K562 (cell line): Measurements from ENCODE around the gene PCDH1. TPM values are rescaled to one million over a fixed set of nuclear protein-coding genes. Genes with fewer than 3 reads are reported as not detected.

Experiments used
- ATAC-seq: fragments of 200-7000 bp; cut with Tn5 transposase; 3 replicates; pipeline ENCODE4 v1.9.1; 2020; ENCODE audit warnings: moderate library complexity
- BruUV-seq: library from RNA; stranded (reverse); fragments of 400-500 nt; replicated peaks from 2 replicates; lab custom pipeline; 2021; lab: Mats Ljungman, UMichigan
- CTCF ChIA-PET: fragments of 300-600 bp; formaldehyde crosslinking; extraction: SDS; loops from one replicate; lab custom pipeline; 2021; ENCODE audit warnings: low intra/inter-chr PET ratio; lab: Yijun Ruan, JAX
- POLR2A ChIA-PET: fragments of 300-600, 350-650 bp; sonication (Branson Sonifier 250); formaldehyde crosslinking; extraction: SDS; loops from one replicate; lab custom pipeline; 2021; ENCODE audit warnings: antibody characterized with exemption, inconsistent platforms; lab: Yijun Ruan, JAX
- DNase-seq, 4 experiments: peaks; one replicate each; pipeline versions ENCODE4 v3.0.0 to v3.0.0-alpha.2; 2011 to 2018; ENCODE audit warnings: low spot score in 3 of 4, mixed read lengths in 3 of 4; ENCODE audit errors: extremely low read depth in 1 of 4
- FAIRE-seq: peaks from 2 replicates; lab custom pipeline; 2011; peaks lifted over from hg19 to GRCh38; lab: Jason Lieb, UNC
- H2AFZ ChIP-seq: 2 replicates; pipeline ENCODE4 v1.6.0; 2011; ENCODE audit warnings: low read depth, low read length, control low read depth, inconsistent platforms
- H3K27ac ChIP-seq: fragments of 200-600 bp; 3 replicates; pipeline ENCODE4 v1.8.0; 2011; ENCODE audit warnings: low read depth, mild to moderate bottlenecking, control low read depth, inconsistent platforms, low read length, moderate library complexity, mixed read lengths; ENCODE audit errors: extremely low read depth
- H3K27me3 ChIP-seq, 2 experiments: fragments of 300-600 bp in 1 of 2; 2 replicates in 1 of 2; 3 replicates in 1 of 2; pipeline versions ENCODE4 v1.6.0 to v1.8.0; 2011; ENCODE audit warnings: inconsistent platforms in 2 of 2, low read length in 2 of 2, mild to moderate bottlenecking in 1 of 2, mixed read lengths in 1 of 2, moderate library complexity in 1 of 2; ENCODE audit not compliant: control insufficient read depth in 2 of 2, insufficient read depth in 2 of 2
- H3K36me3 ChIP-seq: fragments of 300-600 bp; 3 replicates; pipeline ENCODE4 v1.8.0; 2011; ENCODE audit warnings: mild to moderate bottlenecking, low read length, inconsistent platforms; ENCODE audit not compliant: control insufficient read depth, insufficient read depth
- H3K4me1 ChIP-seq, 2 experiments: fragments of 200-600 bp in 1 of 2; replicated peaks in 1 of 2; 2 replicates in 1 of 2; 3 replicates in 1 of 2; pipeline versions ENCODE4 v1.5.1 to v1.8.0; 2011; ENCODE audit warnings: inconsistent platforms in 2 of 2, low read length in 2 of 2, mild to moderate bottlenecking in 1 of 2, mixed read lengths in 1 of 2, moderate library complexity in 1 of 2; ENCODE audit not compliant: control insufficient read depth in 2 of 2, insufficient read depth in 2 of 2
- H3K4me2 ChIP-seq: 2 replicates; pipeline ENCODE4 v1.6.1; 2011; ENCODE audit warnings: low read length, control low read depth, inconsistent platforms, mixed read lengths; ENCODE audit not compliant: insufficient read depth
- H3K4me3 ChIP-seq: fragments of 200-600 bp; sonication (generic), shearing (Covaris generic); 2 replicates; pipeline ENCODE4 v1.5.1; 2016; ENCODE audit warnings: control low read depth, inconsistent platforms
- H3K79me2 ChIP-seq: fragments of 200-600 bp; 3 replicates; pipeline ENCODE4 v1.8.0; 2011; ENCODE audit warnings: low read length, inconsistent platforms; ENCODE audit not compliant: control insufficient read depth, insufficient read depth
- H3K9ac ChIP-seq, 2 experiments: 2 replicates each; pipeline versions ENCODE4 v1.6.0 to v1.6.1; 2011; ENCODE audit warnings: low read depth in 2 of 2, low read length in 2 of 2, control low read depth in 1 of 2, inconsistent platforms in 1 of 2, mild to moderate bottlenecking in 1 of 2, mixed read lengths in 1 of 2; ENCODE audit not compliant: insufficient read depth in 1 of 2
- H3K9me1 ChIP-seq: one replicate; pipeline ENCODE4 v1.6.0; 2011; ENCODE audit warnings: inconsistent platforms, mild to moderate bottlenecking, low read length, moderate library complexity; ENCODE audit not compliant: control insufficient read depth, insufficient read depth
- H3K9me3 ChIP-seq: replicated peaks from 2 replicates; pipeline ENCODE4 v1.5.1; 2011; ENCODE audit warnings: low read depth, low read length, inconsistent platforms; ENCODE audit not compliant: control insufficient read depth, insufficient read depth
- H4K20me1 ChIP-seq: replicated peaks from 2 replicates; pipeline ENCODE4 v1.6.1; 2011; ENCODE audit warnings: low read length, inconsistent platforms, mixed read lengths; ENCODE audit not compliant: control insufficient read depth, insufficient read depth
- DNMT1 ChIP-seq: fragments of 450-650 bp; IDR thresholded peaks from 2 replicates; pipeline ENCODE4 v1.6.1; 2016; ENCODE audit warnings: antibody characterized with exemption, mild to moderate bottlenecking
- E4F1 ChIP-seq: fragments of 250-450 bp; sonication (Bioruptor Pico); IDR thresholded peaks from 2 replicates; pipeline ENCODE4 v1.5.0; 2021; ENCODE audit warnings: mild to moderate bottlenecking, borderline replicate concordance
- HOXB6 ChIP-seq: fragments of 250-450 bp; sonication (Bioruptor Pico); IDR thresholded peaks from 2 replicates; pipeline ENCODE4 v1.5.1; 2022; ENCODE audit warnings: mild to moderate bottlenecking, borderline replicate concordance
- SMARCB1 ChIP-seq: IDR thresholded peaks from 2 replicates; pipeline ENCODE4 v1.6.1; 2011; ENCODE audit warnings: improper control_type of control experiment, low read depth; ENCODE audit not compliant: insufficient read length
- VEZF1 ChIP-seq: fragments of 200-800 bp; sonication (Bioruptor generic); IDR thresholded peaks from 2 replicates; pipeline ENCODE4 v1.6.1; 2017; ENCODE audit warnings: missing genetic modification characterization, missing compliant biosample characterization
- ZNF324 ChIP-seq: fragments of 250-450 bp; sonication (Bioruptor Pico); IDR thresholded peaks from 2 replicates; pipeline ENCODE4 v1.4.0; 2020; ENCODE audit warnings: mild to moderate bottlenecking
- WGBS: fragments of 100-300 bp; shearing (Covaris generic); methylation state at CpG from one replicate; pipeline ENCODE4 v1.1.6; 2016; ENCODE audit warnings: low coverage, mixed read lengths; ENCODE audit not compliant: insufficient coverage; ENCODE audit errors: missing lambda C conversion rate; 5-methylcytosine and 5-hydroxymethylcytosine counted together
- in situ Hi-C: fragments of 300-500 bp; cut with MboI; formaldehyde crosslinking; loops from 4 replicates; pipeline ENCODE4 v1.15.0; 2018; ENCODE audit warnings: inconsistent platforms, mixed read lengths
- intact Hi-C: fragments of 100-400 bp; cut with micrococcal nuclease; formaldehyde crosslinking; loops from 2 replicates; pipeline ENCODE4 v1.14.2; 2022
- polyA plus RNA-seq, 8 experiments: library from polyadenylated mRNA; depleted of rRNA in 4 of 8; stranded (reverse) in 5 of 8; unstranded in 3 of 8; fragments of >200 nt; fragmentation: Nextera tagmentation in 2 of 8; fragmentation: Illumina TruSeq in 1 of 8; extraction: Ambion mirVana in 2 of 8; extraction: Trizol in 1 of 8; gene quantifications; 2 replicates each; pipeline versions ENCODE4 v1.2.1 to v1.2.3, GENCODE V29; 2011 to 2014; ENCODE audit warnings: inconsistent platforms in 1 of 8, missing spikeins in 1 of 8
- total RNA-seq, 7 experiments: library from RNA; depleted of rRNA in 6 of 7; stranded (reverse); fragments of >200 nt in 6 of 7; fragmentation: Illumina TruSeq in 2 of 7; extraction: Trizol in 2 of 7; gene quantifications; 2 replicates each; pipeline versions ENCODE4 v1.2.1 to v1.2.3, GENCODE V29; 2011 to 2021; ENCODE audit warnings: low replicate concordance in 1 of 7

PCDH1 gene
- total and polyA plus RNA-seq, 9 of the 15 experiments (the other 6 are each of a cell fraction or from before 2014, with no cell fraction given) = 0.11 to 3.6 (median 1.9) TPM; not detected in 1

- no peak for TF ChIP-seq HOXB6 (CRISPR knock-in tag)
- TF ChIP-seq, all 486 proteins: peak for 0
Observed at GRCh38 chr5:141873933-141874261, 4.3 kb downstream of the PCDH1 start (continued).

GRCh38 chr5:141872496-141873356 lies 5.5 kb downstream of the PCDH1 start:
- ATAC-seq = no peak
- Histone ChIP-seq H3K27ac (no peak overlapping the region), H3K9me1 (no peaks in the 10 kb centered on the region), H3K4me1 (peaks cover 21 to 33% of the 10 kb centered on the region in 2 experiments; a peak in 4 of 5 replicates), H3K79me2 (no peaks in the 10 kb centered on the region)
- CTCF ChIA-PET = no interaction called here
- POLR2A ChIA-PET = no interaction called here
- TF ChIP-seq SMARCB1 = no peak
- TF ChIP-seq, all 486 proteins: peak for 0
- H3K9ac ChIP-seq = no peak overlapping the region
- no peaks in the 10 kb centered on the region for H3K9me3 ChIP-seq
- in situ Hi-C loops = no loop called here
- no peaks in the 10 kb centered on the region for H3K36me3 ChIP-seq
- BruUV-seq = no TSS peak
- FAIRE-seq (peak; percentile 40), DNase-seq (no peak)
- 14% methylated on average over 13 of the region's 15 CpGs for WGBS
- no peak overlapping the region for H3K4me3 ChIP-seq
- intact Hi-C loops = no loop called here
- H2AFZ ChIP-seq = no peak overlapping the region
- H3K27me3 ChIP-seq = peaks cover 34 to 77% of the 10 kb centered on the region in 2 experiments
- H4K20me1 ChIP-seq = peaks cover 37% of the 10 kb centered on the region
- H3K4me2 ChIP-seq = no peak overlapping the region

GRCh38 chr5:141871870-141872269 lies 6.3 kb downstream of the PCDH1 start:
- Histone ChIP-seq H3K36me3 (no peaks in the 10 kb centered on the region), H3K27me3 (peaks cover 28 to 75% of the 10 kb centered on the region in 2 experiments), H3K79me2 (no peaks in the 10 kb centered on the region), H3K9me1 (no peaks in the 10 kb centered on the region), H3K4me2 (no peak overlapping the region), H3K27ac (no peak overlapping the region), H3K4me1 (peaks cover 13 to 25% of the 10 kb centered on the region in 2 experiments; a peak in 4 of 5 replicates), H3K9me3 (no peaks in the 10 kb centered on the region), H2AFZ (no peak overlapping the region)
- ATAC-seq = no peak
- intact Hi-C loops (no loop called here), in situ Hi-C loops (no loop called here)
- CTCF ChIA-PET = no interaction called here
- peak; percentile 38 for TF ChIP-seq VEZF1 (CRISPR knock-in tag)
- no peak for TF ChIP-seq DNMT1
- no peak for TF ChIP-seq E4F1
- no peak for TF ChIP-seq ZNF324 (CRISPR knock-in tag)
- TF ChIP-seq, all 486 proteins: peak for 1
- Histone ChIP-seq H3K4me3 (no peak overlapping the region), H4K20me1 (peaks cover 32% of the 10 kb centered on the region), H3K9ac (no peak overlapping the region)
- no peak for FAIRE-seq
- no peak for DNase-seq
- BruUV-seq = no TSS peak
- POLR2A ChIA-PET = no interaction called here
- 2% methylated on average over 4 of the region's 4 CpGs for WGBS
